GM10847 (cell line): Measurements from ENCODE around the gene PRKCD.

ENCODE experiments used
- POLR2A ChIP-seq: IDR thresholded peaks from 2 replicates; pipeline ENCODE4 v1.6.1; 2011; ENCODE audit not compliant: insufficient read length; ENCODE audit errors: extremely low read depth

The PRKCD gene

DNA sequence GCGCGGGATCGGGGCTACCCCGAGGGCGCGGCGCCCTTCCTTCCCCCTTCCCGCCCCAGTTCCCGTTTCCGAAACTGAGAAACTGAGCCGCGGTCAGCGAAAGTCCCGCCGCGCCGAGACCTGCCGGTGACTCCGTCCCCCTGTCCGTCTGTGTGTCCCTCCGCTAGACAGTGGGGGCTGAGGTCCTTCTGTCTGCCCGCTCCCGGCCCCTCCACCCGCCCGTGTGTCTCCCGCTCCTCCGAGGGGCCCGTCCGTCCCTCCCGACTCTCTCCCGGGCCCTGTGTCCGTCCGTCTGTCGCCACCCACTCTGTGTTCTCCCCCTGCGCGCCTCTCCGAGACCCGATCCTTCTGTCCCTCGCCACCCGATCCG lies 426 bp downstream of the PRKCD start:
- TF ChIP-seq POLR2A, result peak; percentile 1

DNA sequence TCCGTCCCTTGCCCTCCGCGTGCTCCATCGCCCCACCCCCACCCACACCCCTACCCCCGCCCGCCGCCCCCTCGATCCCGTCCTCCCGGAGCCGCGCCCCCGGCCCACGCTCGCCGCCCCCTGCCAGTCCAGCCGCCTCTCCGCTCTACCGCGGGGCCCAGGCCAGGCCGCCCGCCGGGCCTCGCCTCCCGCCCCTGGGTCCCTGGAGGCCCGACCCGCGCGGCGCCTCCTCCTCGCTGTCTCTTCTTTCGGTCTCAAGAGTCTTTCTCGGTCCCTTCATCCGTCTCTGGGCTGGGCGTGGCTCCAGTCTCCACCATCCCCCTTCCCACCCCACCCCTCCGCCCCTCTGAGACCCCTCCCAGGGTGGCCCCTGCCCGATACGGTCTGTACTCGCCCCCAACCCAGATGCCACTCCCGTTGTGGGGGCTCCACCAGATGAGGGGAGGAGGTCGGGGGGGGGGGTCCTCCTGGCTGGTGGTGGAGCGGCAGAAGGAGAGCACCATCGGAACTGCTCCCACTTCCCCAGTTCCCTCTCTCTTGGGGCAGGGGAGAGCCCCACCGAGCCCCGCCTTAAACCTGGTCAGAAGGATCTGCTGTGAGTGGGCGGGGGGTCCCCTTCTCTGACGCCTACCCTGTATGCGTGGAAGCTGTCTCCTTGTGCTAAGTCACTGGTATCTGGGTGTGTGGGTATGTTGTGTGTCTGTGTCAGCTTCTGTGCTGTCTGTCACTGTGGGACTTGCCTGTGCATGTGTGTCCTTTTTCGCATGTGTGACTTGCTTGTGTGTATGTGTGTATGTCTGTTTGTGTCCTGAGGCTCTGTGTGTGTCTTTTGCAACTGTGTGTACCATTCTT lies 1.0 kb downstream of the PRKCD start:
- TF ChIP-seq POLR2A, result no peak

DNA sequence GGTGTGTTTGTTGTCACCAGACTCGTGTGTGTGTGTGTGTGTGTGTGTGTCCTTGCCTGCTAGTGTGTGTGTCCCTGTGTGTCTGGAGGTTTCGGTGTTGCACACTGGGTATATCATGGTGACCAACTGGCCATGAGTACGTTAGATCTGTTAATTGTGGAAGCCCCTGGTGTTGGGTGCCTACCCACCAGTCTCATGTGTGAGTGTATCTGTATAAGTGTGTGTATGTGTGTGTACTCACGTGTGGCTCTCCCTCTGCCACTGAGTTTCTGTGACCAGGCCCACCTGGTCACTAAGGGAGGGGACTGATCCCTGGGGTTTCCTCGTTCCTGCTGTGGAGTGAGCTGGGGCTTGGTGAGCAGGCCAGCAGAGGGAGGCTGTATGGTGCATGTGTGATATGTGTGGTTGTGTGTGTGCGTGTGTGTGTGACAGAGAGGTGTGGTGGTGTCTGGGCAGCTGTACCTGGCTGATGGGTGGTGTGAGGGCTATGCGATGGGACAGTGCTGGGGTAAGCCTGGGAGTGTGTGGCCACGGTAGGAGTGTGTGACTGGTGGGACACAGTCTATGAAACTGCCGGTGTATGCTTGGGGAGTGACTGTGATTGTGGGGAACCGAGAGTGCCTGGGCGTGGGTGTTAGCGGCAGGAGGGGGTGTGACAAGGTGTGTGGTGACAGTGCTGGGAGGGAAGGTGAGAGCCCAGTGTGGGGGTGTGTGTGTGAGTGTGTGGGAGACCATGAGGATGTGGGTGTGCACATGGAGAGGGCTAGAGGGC lies 1.8 kb downstream of the PRKCD start:
- TF ChIP-seq POLR2A, result peak; percentile 30

DNA sequence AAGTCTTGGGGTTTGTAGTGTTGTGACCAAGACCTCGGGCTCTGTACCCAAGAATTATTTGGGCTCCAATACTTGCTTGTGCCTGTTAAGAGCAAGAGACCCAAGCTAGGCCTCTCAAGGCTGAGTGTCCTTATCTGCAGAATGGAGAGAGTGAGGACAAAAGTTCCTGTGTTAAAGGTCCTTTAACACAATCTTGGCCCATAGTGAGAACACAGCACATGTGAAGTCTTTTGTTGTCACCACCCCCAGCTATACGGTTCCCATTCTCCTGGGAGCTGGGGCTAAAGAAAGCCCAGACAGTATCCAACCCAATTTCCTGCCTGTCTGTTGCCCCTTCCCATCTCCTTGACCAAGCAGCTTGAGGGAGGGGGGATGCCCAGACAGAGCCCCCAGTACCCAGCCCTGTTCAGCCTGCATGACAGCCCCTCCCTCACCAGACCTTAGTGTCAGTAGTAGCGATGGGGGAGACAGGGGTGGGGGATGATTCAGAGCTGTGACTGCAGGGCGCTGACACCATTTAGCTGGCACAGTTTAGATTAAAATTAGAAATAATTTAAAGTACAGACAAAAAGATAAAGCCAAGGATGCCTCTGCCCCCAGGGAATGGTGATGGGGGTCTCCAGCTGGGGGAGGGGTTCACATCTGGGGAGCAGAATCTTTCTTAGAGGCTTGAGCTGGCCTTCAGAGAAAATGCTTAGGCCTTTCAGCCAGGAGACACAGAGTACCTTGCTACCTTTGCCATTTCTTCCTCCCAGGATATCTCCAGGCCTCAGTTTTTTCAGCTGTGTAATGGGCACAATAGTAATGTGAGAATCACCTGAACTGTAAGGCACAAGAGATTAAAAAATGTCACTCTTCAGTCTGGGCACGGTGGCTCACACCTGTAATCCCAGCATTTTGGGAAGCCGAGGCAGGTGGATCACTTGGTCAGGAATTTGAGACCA lies 2.7 kb downstream of the PRKCD start:
- TF ChIP-seq POLR2A, result no peak

DNA sequence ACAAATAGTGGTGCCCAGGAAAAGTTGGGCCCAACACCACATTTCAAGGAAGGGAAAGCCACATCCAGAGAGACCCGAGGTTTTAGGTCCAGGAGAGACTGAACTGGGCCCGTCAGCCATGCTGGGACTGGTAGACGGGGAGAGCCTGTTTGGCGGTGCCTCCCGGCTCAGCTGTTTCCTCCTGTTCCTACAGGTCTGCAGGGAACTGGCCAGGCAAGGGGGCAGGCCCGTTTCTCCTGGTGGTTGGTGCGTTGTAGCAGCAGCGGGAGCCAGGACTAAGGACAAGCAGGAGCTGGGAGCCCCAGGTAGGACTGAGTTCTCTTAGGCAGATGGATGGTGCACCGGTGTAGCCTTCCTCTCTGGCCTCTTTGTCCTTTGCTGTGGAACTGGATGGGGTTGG lies 3.9 kb downstream of the PRKCD start:
- TF ChIP-seq POLR2A, result no peak

DNA sequence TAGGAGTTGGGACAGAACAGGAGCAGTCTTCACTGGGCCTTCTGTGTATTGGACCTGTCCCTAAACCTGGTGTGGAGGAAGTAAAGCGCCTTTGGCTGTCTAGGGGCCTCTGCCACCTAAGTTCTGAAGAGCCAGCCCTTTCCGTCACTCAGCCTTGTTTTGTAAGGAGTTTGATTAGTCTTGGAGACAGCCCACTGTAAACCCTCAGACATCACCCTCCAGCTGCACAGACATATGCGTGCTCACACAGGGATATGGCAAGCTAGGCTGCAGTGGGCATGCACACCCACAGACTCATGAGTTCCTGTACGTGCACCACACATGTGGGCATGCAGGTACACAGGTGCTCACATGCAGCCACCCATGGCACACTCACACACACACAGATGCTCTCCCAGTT lies 5.2 kb downstream of the PRKCD start:
- TF ChIP-seq POLR2A, result no peak

DNA sequence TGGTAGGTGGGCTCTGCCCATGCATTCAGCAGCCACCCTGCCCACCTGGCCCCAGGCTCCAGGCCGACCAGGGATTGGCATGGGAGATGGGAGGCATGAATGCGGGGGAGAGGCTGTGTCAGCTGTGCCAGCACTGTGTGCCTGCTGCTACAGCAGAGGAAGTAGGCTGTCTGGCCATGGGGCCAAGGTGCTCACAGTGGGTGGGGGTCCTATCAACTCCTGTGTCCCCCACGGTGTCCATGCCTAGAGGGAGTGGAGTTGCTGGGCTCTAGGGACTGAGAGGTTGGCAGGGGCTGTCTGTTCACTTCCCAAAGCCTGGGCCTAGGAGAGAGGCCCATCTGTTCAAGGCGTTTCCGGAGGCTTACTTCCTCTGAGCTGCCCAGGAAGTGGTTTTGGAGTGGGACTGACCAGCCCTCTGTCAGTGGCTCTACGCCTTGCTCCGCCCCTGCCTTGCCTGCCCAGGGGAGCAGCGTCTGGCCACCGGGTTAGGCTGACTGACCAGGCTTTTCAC lies 5.8 kb downstream of the PRKCD start:
- TF ChIP-seq POLR2A, result no peak

DNA sequence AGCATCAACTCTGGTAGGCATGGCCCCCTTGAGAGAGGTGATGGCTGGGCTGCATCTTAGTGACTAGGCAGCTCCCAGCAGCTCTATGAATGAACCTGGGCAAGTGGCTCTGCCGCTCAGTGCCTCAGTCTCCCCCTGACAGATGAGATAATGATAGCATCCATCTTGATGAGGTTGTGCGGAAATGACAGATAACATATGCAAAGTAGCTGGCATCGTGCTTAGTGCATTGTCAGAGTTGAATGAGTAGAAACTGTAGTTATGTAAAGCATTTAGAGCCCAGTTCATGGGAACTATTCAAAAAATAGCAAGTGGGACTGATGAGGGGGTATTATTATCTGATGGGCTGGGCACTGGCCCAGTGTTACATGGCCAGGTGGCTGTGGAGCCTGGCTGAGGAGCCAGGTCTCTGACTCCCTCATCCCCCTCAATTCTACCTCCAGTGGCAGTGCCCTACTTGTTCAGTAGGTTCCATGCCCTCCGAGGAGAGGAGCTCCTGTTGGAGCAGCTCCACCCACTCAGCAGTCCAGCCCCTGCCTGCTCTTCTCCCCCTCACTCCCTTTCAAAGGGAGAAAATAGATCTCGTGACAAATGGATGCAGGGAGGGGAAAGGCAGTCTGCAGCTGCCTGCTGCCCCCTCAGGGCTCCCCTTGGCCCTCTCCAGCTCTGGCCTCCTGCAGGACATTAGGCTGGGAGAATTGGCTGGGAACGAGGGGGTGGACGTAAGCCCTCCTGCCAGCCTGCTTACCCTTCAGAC lies 6.6 kb downstream of the PRKCD start:
- TF ChIP-seq POLR2A, result no peak

DNA sequence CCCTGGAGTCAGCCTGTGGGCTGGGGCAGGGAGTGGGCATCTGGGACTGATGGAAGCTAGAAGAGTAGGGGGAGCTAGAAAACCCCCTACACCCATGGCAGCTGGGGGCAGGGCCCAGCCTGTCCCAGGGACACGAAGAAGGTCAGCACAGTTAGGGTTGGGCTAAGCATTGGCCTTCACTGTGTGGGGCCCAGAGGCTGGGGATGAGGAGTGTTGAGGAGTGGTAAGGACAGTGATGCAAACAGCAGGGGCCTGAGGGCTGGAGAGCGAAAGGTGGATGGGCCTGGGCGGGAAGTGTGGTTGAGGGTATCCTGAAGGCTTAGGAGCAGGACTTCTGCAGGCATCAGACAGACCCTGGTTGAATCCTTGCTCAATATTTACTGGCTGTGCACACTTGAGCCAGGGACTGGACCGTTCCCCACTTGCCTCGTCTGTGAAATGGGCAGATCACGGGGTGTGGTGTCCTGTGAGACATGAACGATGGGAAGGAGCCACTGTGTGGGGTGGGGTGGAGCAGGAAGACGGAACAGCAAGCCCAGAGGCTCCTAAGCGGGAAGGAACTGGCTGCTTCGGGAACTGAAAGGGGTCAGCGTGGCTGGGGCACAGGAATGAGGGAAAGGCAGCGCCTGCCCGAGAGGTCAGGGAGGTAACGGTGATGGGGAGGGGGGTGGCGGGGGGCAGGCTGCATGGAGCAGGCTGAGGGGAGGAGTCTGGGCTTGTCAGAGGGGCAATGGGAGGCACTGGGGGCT lies 7.3 kb downstream of the PRKCD start:
- no peak for TF ChIP-seq POLR2A

DNA sequence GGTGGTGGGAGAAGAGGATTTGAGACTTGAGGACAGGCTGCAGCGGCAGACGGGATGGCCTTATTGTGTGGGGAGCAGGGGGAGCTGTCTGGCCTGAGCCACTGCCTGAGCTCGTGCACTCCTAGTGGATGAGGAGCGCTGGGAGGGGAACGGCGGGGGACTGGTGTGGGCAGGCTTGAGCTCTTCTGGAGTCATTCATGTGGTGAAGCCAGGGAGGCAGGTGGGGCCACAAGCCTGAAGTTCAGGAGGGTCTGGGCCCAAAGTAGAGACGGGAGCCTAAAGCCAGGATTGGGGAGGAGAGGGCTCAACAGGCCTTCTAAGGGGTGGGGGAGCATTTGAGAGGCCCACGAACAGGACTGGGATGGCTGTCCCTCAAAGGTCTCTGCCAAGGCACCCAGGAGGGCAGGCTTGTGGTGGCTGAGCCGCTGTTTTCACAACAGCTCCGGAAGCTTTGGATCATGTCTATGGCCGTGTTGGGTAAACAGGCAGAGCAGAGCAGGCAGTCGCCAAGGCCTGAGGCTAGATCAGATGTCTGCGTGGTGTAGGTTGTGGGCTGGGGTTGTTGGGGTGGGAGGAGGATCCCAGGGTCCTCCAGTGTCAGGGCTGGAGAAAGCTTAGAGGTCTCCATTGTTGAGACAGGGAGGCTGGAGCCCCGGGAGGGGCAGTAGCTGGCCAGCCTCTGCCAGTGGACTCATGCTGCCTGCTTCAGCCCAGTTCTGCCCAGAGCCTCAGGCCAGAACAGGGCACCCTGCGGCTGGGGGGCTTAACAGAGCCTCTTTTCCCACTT lies 8.2 kb downstream of the PRKCD start:
- TF ChIP-seq POLR2A, result no peak

DNA sequence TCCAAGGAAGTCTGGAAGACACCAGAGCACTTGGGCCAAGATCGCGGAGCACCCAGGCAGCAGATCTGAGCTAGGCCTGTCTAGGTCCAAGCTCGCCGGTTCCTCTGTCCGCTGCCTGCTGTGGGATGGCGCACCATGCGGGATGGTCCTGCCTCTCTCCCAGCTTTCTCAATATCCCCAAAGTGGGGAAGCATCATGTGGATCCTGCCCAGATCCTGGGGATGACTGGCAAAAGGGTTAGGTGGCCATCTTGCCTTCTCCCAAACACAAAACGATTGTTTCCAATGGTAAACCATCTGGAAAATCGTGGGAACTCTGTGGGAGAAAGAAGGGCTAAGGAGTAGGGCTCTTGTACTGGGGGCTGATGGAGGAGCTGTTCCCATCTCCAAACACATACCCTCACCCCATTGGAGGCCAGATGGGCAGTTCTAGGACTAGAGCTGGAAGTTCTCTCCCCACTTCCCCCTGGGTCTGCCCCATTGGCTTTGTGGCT lies 8.9 kb downstream of the PRKCD start:
- TF ChIP-seq POLR2A, result no peak

DNA sequence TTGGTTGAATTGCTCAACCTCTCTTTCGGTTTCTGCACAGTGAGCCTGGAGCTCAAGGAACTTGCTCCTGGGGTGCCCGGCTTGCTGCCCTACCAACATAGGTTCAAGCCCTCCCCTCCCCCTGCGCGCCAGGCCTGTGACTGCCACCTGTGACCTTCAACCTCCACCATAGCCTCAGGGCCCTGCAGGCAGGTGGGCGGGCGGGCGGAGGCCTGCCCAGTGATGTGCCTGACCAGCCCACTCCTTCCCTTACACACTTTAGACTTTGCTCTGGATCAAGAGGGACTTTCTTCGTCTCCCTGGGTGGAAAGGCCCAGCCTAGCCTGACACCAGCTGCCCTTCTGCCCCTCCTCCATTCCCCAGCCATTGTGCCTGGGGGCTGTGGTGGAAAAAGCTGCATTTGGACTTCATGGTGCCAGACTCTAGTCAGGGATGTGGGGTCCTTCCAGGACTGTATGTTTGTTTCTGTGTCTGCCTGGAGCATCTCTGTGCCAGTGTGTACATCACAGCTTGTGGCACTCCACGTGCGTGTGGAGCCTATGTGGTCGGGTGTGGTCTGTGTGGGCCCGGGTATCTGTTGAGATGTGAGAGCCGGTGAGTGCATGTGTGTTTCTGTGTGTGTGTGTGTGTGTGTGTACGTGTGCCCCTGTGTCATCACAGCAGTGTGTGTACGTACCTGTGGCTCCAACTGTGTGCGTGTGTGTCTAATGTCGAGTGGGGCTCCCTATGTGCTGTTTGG lies 9.5 kb downstream of the PRKCD start:
- no peak for TF ChIP-seq POLR2A

DNA sequence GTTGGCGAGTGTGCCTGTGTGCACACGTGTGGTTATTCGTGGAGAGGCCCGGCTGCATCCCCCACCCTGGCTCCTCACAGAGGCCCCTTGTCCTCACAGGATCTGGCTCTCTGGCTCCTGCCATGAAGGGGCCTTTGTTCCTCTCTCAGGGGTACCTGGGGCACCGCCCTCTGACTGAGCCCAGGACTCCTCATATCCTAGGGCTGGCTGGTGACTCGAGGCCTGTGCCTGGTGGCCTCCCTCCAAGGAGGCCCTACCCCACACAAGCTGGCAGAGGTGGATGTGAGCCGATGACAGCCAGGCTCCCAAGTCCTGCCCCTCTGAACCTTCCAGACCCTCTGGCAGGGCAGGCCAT lies 10.0 kb downstream of the PRKCD start:
- TF ChIP-seq POLR2A, result no peak
